ENCODE measurements around the gene RUVBL1. TPM values are rescaled to one million over a fixed set of nuclear protein-coding genes. Genes with fewer than 3 reads are reported as not detected.

Gene RUVBL1
- total RNA-seq, 1 donor, result 6.2 TPM

- H3K27me3 ChIP-seq (ENCODE audit: insufficient read depth, low read length), result no peaks in the 10 kb centered on the region
- H3K9me3 ChIP-seq (ENCODE audit: low read depth, low read length), result no peaks in the 10 kb centered on the region
- no peak overlapping the region for H3K4me3 ChIP-seq (ENCODE audit: low read length)
Measured at GRCh38 chr3:128081226-128081625, 42.4 kb downstream of the RUVBL1 start.

GRCh38 chr3:128080323-128081080, 43.1 kb downstream of the RUVBL1 start:
- Histone ChIP-seq H3K4me3 (ENCODE audit: low read length) (no peak overlapping the region), H3K4me1 (ENCODE audit: insufficient read depth, low read length) (peaks cover 18% of the 10 kb centered on the region), H3K9me3 (ENCODE audit: low read depth, low read length) (no peaks in the 10 kb centered on the region), H3K27me3 (ENCODE audit: insufficient read depth, low read length) (no peaks in the 10 kb centered on the region)

More at GRCh38 chr3:128081226-128081625, 42.4 kb downstream of the RUVBL1 start:
- peaks cover 11% of the 10 kb centered on the region for H3K4me1 ChIP-seq (ENCODE audit: insufficient read depth, low read length)

DNA sequence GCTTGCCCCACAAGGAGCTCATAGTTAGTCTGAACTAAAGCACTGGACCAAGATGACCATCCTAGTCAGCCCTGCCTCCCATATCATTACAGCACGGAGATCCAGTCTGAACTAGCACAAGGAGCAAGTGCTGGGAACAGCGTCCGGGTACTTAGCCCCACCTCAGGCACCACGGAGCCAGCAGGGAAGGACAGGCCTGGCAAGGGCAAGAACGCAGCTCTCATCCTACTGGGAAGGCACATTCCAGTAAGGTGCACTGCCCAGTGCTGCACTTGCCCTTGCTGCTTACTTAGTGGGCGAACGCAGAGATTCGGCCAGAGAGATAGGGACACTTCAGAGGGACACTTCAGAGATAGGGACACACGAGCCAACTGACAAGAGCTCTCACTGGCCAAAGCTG, 43.8 kb downstream of the RUVBL1 start:
- Histone ChIP-seq H3K9me3 (ENCODE audit: low read depth, low read length) (no peaks in the 10 kb centered on the region), H3K4me3 (ENCODE audit: low read length) (no peak overlapping the region), H3K4me1 (ENCODE audit: insufficient read depth, low read length) (peaks cover 25% of the 10 kb centered on the region), H3K27me3 (ENCODE audit: insufficient read depth, low read length) (no peaks in the 10 kb centered on the region)

- no peaks in the 10 kb centered on the region for H3K9me3 ChIP-seq (ENCODE audit: low read depth, low read length)
- no peak overlapping the region for H3K4me3 ChIP-seq (ENCODE audit: low read length)
- no peaks in the 10 kb centered on the region for H3K27me3 ChIP-seq (ENCODE audit: insufficient read depth, low read length)
- peaks cover 27% of the 10 kb centered on the region for H3K4me1 ChIP-seq (ENCODE audit: insufficient read depth, low read length)
Measured at GRCh38 chr3:128078875-128079274, 44.7 kb downstream of the RUVBL1 start.

- peaks cover 32% of the 10 kb centered on the region for H3K4me1 ChIP-seq (ENCODE audit: insufficient read depth, low read length)
- H3K27me3 ChIP-seq (ENCODE audit: insufficient read depth, low read length), result no peaks in the 10 kb centered on the region
- H3K9me3 ChIP-seq (ENCODE audit: low read depth, low read length), result no peaks in the 10 kb centered on the region
- no peak overlapping the region for H3K4me3 ChIP-seq (ENCODE audit: low read length)
Measured at GRCh38 chr3:128078322-128078721, 45.3 kb downstream of the RUVBL1 start.

DNA sequence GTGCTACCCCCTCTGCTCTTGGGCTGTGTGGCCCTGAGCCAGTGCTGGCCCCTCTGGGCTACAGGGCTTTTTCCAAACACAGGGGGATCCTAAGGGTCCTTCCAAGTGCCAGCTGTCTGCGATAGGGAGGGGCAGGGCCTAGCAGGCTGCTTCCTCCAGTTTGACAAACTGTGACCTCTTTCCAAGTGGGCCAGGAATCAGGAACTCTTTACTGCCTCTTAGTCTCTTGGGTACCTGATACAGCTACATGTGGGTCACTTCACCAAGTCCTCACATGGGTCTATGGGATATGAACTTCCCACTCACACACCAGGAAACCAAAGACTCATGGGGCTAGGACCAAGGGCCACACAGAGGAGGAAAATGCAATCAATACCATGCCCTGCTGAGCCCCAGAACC, 45.9 kb downstream of the RUVBL1 start:
- no peak overlapping the region for H3K4me3 ChIP-seq (ENCODE audit: low read length)
- H3K4me1 ChIP-seq (ENCODE audit: insufficient read depth, low read length), result peaks cover 34% of the 10 kb centered on the region
- H3K27me3 ChIP-seq (ENCODE audit: insufficient read depth, low read length), result no peaks in the 10 kb centered on the region
- H3K9me3 ChIP-seq (ENCODE audit: low read depth, low read length), result no peaks in the 10 kb centered on the region

DNA sequence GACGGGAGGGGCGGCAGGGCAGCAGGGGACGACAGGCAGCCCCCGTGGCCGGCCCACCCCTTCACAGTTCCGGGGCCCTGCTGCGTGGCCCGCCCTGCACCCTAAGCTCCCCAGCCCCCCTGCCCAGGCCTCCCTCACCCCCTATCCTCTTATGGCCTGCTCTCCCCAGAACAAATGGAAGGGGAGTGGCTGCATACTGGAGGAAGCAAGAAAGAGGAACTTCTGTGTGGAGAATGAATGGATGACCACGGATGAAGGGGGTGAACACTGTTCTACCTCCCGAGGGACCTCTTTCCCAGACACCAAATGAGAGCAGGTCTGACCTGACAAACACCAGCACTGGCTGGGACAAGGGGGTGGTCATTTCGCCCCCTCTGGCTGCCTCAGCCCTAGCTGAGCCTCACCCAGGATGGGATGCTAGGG, 46.4 kb downstream of the RUVBL1 start:
- H3K4me1 ChIP-seq (ENCODE audit: insufficient read depth, low read length), result peaks cover 34% of the 10 kb centered on the region
- no peaks in the 10 kb centered on the region for H3K27me3 ChIP-seq (ENCODE audit: insufficient read depth, low read length)
- H3K4me3 ChIP-seq (ENCODE audit: low read length), result peak overlapping the region; percentile 43
- H3K9me3 ChIP-seq (ENCODE audit: low read depth, low read length), result no peaks in the 10 kb centered on the region

DNA sequence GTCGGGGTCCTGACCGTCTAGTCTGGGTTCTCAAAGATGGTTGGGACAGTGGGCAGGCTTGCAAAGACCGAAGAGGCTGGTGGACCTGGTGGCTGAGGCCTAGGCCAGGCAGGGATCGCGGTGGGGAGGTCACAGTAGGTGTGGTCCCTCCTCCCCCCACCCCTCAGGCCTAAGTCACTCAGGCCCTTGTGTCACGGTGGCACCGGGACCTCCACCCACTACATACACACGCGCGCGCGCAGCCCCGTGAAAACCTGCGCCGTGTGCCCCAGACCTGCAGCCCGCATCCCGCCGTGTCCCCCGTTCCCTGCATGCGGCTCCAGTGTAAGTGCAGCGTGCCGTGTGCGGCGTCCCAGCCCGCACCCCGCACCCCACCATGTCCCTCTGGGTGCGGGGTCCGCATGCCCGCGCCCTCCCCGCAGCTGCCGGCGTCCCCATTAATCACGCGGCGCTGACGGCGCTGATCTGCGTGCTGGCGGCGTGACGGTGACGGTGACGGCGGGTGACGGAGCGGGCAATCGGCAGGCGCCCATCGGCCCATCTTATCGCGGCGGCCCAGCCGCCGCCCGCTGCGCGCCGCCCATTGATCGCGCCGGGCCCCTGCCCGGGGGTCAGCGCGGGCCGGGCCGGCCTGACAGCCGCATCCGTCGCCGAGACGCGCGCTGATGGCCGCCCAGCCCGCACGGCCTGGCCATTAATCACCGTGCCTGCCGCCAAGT, 47.0 kb downstream of the RUVBL1 start:
- Histone ChIP-seq H3K4me1 (ENCODE audit: insufficient read depth, low read length) (peaks cover 34% of the 10 kb centered on the region), H3K27me3 (ENCODE audit: insufficient read depth, low read length) (no peaks in the 10 kb centered on the region), H3K4me3 (ENCODE audit: low read length) (peak overlapping the region; percentile 43), H3K9me3 (ENCODE audit: low read depth, low read length) (no peaks in the 10 kb centered on the region)

- Histone ChIP-seq H3K4me1 (ENCODE audit: insufficient read depth, low read length) (peaks cover 34% of the 10 kb centered on the region), H3K4me3 (ENCODE audit: low read length) (peak overlapping the region; percentile 43), H3K9me3 (ENCODE audit: low read depth, low read length) (no peaks in the 10 kb centered on the region), H3K27me3 (ENCODE audit: insufficient read depth, low read length) (no peaks in the 10 kb centered on the region)
Measured at GRCh38 chr3:128075522-128076482, 47.8 kb downstream of the RUVBL1 start.

DNA sequence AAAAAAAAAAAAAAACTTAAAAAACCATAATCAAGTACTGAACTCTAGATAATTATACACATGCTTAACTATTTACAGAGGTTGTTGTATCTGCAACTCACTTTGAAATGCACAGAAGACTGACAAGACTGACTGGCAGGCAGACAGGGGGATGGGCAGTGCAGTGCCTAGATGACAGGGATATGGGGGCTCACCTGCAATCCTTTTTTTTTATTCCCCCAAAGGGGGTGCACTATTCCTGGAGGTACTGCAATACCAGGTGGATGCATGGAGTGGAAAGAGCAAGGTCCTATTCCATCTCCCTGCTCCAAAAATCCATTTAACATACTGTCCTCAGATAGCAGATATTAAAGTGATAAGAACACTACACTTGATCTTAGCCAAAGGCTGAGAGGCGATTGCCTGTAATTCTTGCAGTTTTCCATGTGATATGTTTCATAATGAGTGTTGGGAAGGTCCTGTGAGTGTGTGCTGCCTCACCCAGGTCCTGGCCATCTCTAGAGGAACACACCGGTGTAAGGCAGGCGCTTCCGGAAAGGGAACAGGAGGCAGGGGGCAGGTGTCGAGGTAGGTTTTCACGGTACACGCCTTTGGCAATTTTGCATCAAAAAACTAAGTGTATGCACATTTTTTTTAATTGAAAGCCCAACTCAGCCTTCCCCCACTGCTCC, 48.6 kb downstream of the RUVBL1 start:
- no peaks in the 10 kb centered on the region for H3K9me3 ChIP-seq (ENCODE audit: low read depth, low read length)
- no peaks in the 10 kb centered on the region for H3K27me3 ChIP-seq (ENCODE audit: insufficient read depth, low read length)
- H3K4me1 ChIP-seq (ENCODE audit: insufficient read depth, low read length), result peaks cover 34% of the 10 kb centered on the region
- H3K4me3 ChIP-seq (ENCODE audit: low read length), result no peak overlapping the region

- Histone ChIP-seq H3K4me1 (ENCODE audit: insufficient read depth, low read length) (peaks cover 34% of the 10 kb centered on the region), H3K9me3 (ENCODE audit: low read depth, low read length) (no peaks in the 10 kb centered on the region), H3K27me3 (ENCODE audit: insufficient read depth, low read length) (no peaks in the 10 kb centered on the region), H3K4me3 (ENCODE audit: low read length) (no peak overlapping the region)
Measured at GRCh38 chr3:128073807-128074206, 49.8 kb downstream of the RUVBL1 start.

DNA sequence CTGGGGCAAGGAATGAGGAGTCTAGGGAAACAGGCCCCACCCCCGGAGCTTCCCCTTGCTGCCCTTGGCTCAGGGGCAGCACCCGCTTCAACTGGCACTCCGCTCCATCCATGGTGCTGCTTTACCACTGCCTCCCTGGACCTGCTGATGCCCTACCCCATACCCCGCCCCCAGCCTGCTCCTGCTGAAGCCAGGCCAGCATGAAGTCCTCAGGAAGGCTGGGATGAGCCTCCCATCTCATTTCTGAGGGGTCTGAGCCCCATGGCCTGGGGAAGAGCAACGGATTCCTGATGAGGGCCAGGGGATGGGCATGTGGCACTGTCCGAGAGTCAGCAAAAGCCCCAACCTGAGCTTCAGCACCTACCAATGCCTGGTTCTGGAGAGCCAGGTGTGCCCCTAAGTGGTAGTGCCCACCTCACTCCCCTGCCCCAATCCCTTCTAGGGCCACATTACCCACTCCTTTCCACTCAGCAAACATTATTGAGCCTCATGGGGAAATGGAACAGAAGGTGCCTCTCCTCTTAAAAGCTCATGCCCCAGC, 50.4 kb downstream of the RUVBL1 start:
- Histone ChIP-seq H3K9me3 (ENCODE audit: low read depth, low read length) (no peaks in the 10 kb centered on the region), H3K27me3 (ENCODE audit: insufficient read depth, low read length) (no peaks in the 10 kb centered on the region), H3K4me3 (ENCODE audit: low read length) (no peak overlapping the region), H3K4me1 (ENCODE audit: insufficient read depth, low read length) (peaks cover 34% of the 10 kb centered on the region)

GRCh38 chr3:128072454-128073184, 51.0 kb downstream of the RUVBL1 start:
- no peaks in the 10 kb centered on the region for H3K27me3 ChIP-seq (ENCODE audit: insufficient read depth, low read length)
- H3K4me3 ChIP-seq (ENCODE audit: low read length), result no peak overlapping the region
- H3K4me1 ChIP-seq (ENCODE audit: insufficient read depth, low read length), result peaks cover 33% of the 10 kb centered on the region
- no peaks in the 10 kb centered on the region for H3K9me3 ChIP-seq (ENCODE audit: low read depth, low read length)
